Gastroesophageal sphincter (tissue), 4 donors: ENCODE measurements around the gene BSG. TPM values are rescaled to one million over a fixed set of nuclear protein-coding genes. Genes with fewer than 3 reads are reported as not detected.

ENCODE experiments used
- ATAC-seq: fragments of 150-250 bp; one replicate; pipeline ENCODE4 v1.9.1; 2016; ENCODE audit warnings: mild to moderate bottlenecking, moderate library complexity
- H3K27ac ChIP-seq, 4 donors: fragments of 200-600 bp; sonication (generic) in 3 of 4; 1 replicate in 3 of 4; 2 replicates in 1 of 4; pipeline ENCODE4 v1.5.1; 2016 to 2019
- H3K27me3 ChIP-seq: fragments of 200-600 bp; sonication (generic); one replicate; pipeline ENCODE4 v1.5.1; 2019
- H3K36me3 ChIP-seq, 2 donors: fragments of 200-600 bp; sonication (generic); one replicate each; pipeline ENCODE4 v1.5.1; 2019; ENCODE audit warnings: control low read depth in 1 of 2
- H3K4me1 ChIP-seq, 3 donors: fragments of 200-600 bp; sonication (generic); 1 replicate in 2 of 3; 2 replicates in 1 of 3; pipeline ENCODE4 v1.5.1; 2016 to 2019; ENCODE audit warnings: control low read depth in 2 of 3
- H3K4me3 ChIP-seq, 2 donors: fragments of 200-600 bp; sonication (generic); one replicate each; pipeline ENCODE4 v1.5.1; 2019; ENCODE audit warnings: mild to moderate bottlenecking in 1 of 2, moderate library complexity in 1 of 2
- H3K9me3 ChIP-seq, 3 donors: fragments of 200-600 bp; sonication (generic); one replicate each; pipeline ENCODE4 v1.5.1; 2017 to 2019; ENCODE audit warnings: control low read depth in 2 of 3
- EP300 ChIP-seq: sonication (generic); formaldehyde crosslinking; IDR thresholded peaks from one replicate; pipeline ENCODE4 v1.6.1; 2017; ENCODE audit warnings: antibody characterized with exemption, mild to moderate bottlenecking
- POLR2A ChIP-seq, 2 donors: fragments of 450-650 bp; IDR thresholded peaks; one replicate each; pipeline ENCODE4 v1.6.1; 2017; ENCODE audit warnings: antibody characterized with exemption in 2 of 2, mild to moderate bottlenecking in 2 of 2, moderate library complexity in 1 of 2
- POLR2AphosphoS5 ChIP-seq: sonication (generic); formaldehyde crosslinking; IDR thresholded peaks from one replicate; pipeline ENCODE4 v1.6.1; 2017; ENCODE audit warnings: antibody characterized with exemption
- WGBS, 2 donors: methylation state at CpG; one replicate each; pipeline ENCODE4 v1.1.5; 2018; ENCODE audit warnings: low coverage in 1 of 2; 5-methylcytosine and 5-hydroxymethylcytosine counted together
- total RNA-seq, 4 donors: library from RNA; depleted of rRNA; stranded (reverse); fragments of >200 nt; gene quantifications; one replicate each; pipeline ENCODE4 v1.1.0, GENCODE V29; 2016
- TF ChIP-seq, protein P1 (sequence below), 4 experiments: fragments of 200-600 bp in 2 of 4; fragments of 450-650 bp in 2 of 4; sonication (generic) in 1 of 4; IDR thresholded peaks; one replicate each; pipeline ENCODE4 v1.5.1; 2017 to 2019; ENCODE audit warnings: antibody characterized with exemption in 4 of 4, mild to moderate bottlenecking in 2 of 4, moderate library complexity in 2 of 4

The BSG gene
- total RNA-seq, 4 donors from 2014 or later, result 347 to 450 (median 384) TPM

DNA sequence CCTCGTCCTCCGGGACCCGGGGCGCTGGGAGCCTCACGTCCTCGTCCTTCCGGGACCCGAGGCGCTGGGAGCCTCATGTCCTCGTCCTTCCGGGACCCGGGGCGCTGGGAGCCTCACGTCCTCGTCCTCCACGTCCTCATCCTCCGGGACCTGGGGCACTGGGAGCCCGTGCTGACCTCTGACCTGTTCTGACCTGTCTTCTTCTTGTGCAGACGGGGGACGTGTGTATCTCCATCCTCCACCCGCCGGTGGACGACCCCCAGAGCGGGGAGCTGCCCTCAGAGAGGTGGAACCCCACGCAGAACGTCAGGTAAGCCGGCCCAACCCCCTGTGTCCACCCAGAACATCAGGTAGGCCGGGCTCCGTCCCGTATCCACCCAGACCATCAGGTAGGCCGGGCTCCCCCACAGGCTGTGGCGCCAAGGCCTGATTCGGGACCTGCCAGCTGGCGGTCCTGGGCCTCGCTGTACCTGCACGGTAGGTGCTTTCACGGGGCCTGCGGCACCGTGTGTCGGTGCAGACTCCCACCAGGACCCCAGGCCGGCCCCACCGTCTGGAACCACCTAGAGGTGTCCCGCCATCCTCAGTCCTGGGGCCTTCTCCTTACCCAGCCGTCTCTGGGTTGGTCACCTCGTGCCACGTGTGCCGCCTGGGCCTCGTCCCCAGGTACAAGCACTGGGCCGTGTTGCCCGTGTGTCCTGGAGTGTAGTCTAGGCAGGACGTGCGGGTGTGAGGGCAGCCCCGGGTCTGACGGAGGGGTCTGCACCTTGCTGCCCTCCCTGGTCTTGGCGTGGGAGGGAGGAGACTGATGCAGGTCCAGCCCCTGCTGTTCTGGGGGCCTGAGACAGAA lies 36.1 kb upstream of the BSG start:
- Histone ChIP-seq H3K4me3 (no peak overlapping the region), H3K27ac (no peak overlapping the region), H3K36me3 (peaks cover 3 to 54% of the 10 kb centered on the region in 2 donors), H3K9me3 (no peaks in the 10 kb centered on the region), H3K27me3 (no peaks in the 10 kb centered on the region), H3K4me1 (peaks cover 0 to 45% (median 21%) of the 10 kb centered on the region in 3 donors)
- ATAC-seq, result no peak
- TF ChIP-seq POLR2A (IDR thresholded peaks at IDR 0.05) (no peak), EP300 (no peak), POLR2AphosphoS5 (no peak)
- TF ChIP-seq, protein P1, sequence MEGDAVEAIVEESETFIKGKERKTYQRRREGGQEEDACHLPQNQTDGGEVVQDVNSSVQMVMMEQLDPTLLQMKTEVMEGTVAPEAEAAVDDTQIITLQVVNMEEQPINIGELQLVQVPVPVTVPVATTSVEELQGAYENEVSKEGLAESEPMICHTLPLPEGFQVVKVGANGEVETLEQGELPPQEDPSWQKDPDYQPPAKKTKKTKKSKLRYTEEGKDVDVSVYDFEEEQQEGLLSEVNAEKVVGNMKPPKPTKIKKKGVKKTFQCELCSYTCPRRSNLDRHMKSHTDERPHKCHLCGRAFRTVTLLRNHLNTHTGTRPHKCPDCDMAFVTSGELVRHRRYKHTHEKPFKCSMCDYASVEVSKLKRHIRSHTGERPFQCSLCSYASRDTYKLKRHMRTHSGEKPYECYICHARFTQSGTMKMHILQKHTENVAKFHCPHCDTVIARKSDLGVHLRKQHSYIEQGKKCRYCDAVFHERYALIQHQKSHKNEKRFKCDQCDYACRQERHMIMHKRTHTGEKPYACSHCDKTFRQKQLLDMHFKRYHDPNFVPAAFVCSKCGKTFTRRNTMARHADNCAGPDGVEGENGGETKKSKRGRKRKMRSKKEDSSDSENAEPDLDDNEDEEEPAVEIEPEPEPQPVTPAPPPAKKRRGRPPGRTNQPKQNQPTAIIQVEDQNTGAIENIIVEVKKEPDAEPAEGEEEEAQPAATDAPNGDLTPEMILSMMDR (IDR thresholded peaks at IDR 0.05), result no peak
- no CpG with 5 or more reads among the region's 55 CpGs for WGBS, 2 donors

DNA sequence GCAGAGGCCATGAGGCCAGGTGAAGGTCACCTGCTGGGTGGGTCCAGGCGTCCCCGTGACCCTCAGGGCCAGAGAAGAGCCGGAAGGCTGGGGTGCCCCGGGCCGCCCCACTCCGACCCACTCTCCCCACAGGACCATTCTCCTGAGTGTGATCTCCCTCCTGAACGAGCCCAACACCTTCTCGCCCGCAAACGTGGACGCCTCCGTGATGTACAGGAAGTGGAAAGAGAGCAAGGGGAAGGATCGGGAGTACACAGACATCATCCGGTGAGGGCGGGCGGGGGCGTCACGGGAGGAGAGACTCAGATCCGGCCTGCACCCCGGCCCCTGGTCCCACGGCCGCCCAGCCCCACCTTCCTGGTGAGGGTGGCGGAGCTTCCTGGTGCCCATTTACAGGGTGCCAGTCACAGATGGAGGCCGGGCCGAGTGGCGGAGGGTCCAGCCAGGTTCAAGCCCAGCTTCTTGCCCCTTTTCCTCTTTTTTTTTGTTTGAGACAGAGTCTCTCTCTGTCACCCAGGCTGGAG lies 35.5 kb upstream of the BSG start:
- no peak for ATAC-seq
- H3K27ac ChIP-seq, result no peak overlapping the region
- WGBS, 2 donors, result 100% methylated on average over 3 to 5 of the region's 26 CpGs
- no peaks in the 10 kb centered on the region for H3K9me3 ChIP-seq
- TF ChIP-seq POLR2AphosphoS5 (no peak), POLR2A (IDR thresholded peaks at IDR 0.05) (no peak), EP300 (no peak)
- TF ChIP-seq, protein P1 (IDR thresholded peaks at IDR 0.05), result no peak
- H3K36me3 ChIP-seq, result peaks cover 3 to 61% of the 10 kb centered on the region in 2 donors
- H3K27me3 ChIP-seq, result no peaks in the 10 kb centered on the region
- H3K4me3 ChIP-seq, result no peak overlapping the region
- peaks cover 0 to 45% (median 21%) of the 10 kb centered on the region in 3 donors for H3K4me1 ChIP-seq

DNA sequence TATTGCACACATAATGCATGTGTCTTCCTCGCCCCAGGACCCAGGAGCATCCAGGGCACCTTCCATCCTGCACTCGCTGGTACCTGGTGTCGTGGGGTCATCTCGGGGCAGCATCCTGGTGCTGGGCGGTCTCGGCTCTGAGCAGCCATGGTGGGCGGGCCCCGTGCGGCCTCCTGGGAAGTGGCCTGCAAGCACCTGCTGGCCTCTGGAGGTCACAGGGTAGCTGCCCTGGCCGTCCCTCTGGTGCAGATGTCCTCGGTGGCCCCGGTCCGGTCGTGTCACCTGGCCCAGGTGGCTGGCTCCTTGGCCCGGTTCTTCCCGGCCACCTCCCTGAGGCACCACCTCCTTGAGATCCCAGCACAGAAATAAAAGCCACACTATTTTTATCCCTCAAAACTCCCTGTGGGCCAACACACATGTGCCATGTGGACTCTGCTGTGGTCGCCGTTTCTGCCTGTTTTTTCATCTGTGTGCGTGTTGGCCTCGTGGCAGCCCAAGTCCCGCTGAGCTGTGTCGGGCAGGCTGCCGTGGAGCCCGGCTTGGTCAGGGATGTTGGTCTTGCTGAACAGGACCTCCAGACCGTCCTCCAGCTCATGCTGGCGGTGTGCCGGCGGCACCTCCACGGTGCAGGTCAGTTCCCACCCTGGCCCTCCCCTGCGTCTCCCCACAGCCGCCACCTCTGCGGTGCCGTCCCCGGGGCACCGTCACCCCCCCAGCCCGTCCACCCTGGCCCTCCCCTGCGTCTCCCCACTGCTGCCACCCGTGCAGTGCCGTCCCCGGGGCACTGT lies 33.6 kb upstream of the BSG start:
- H3K9me3 ChIP-seq, result no peaks in the 10 kb centered on the region
- TF ChIP-seq POLR2A (IDR thresholded peaks at IDR 0.05) (no peak), POLR2AphosphoS5 (no peak), EP300 (no peak)
- TF ChIP-seq, protein P1 (IDR thresholded peaks at IDR 0.05), result no peak
- ATAC-seq, result no peak
- peaks cover 3 to 75% of the 10 kb centered on the region in 2 donors for H3K36me3 ChIP-seq
- peaks cover 0 to 34% (median 13%) of the 10 kb centered on the region in 3 donors for H3K4me1 ChIP-seq
- no peak overlapping the region for H3K4me3 ChIP-seq
- 49 to 64% methylated on average over 9 to 13 of the region's 40 CpGs for WGBS, 2 donors
- no peaks in the 10 kb centered on the region for H3K27me3 ChIP-seq
- H3K27ac ChIP-seq, result no peak overlapping the region

DNA sequence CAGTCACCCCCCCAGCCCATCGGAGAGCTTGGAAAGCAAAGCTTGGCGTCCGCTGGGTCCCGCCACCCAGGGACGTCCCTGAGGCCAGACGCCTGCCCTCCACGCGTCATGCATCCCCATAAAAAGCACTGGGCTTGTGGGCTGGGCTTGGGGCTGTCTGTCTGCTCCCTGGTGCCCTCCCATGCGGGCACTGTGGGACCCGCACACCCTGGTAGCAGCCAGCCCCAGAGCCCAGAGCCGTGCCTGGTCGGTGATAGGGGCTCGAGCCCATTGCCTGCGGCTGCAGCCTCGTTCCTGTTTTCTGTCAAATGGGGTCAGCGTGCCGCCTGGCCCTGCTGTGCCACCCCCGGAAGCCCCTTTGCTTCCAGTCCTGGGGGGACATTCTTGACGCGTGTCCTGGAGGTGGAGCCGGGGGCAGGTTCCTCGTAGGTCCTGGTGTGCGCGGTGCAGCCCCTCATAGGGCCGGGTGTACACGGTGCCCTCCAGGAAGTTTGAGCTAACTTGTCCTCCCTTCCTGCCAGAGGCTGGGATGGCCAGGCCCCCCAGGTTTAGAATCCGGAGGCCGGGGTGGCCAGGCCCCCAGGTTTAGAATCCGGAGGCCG lies 32.9 kb upstream of the BSG start:
- TF ChIP-seq, protein P1 (IDR thresholded peaks at IDR 0.05), result no peak
- TF ChIP-seq POLR2A (IDR thresholded peaks at IDR 0.05), result no peak
- TF ChIP-seq POLR2AphosphoS5, result no peak
- TF ChIP-seq EP300, result no peak
- no peak overlapping the region for H3K4me3 ChIP-seq
- no peaks in the 10 kb centered on the region for H3K27me3 ChIP-seq
- H3K4me1 ChIP-seq, result peaks cover 0 to 33% (median 8%) of the 10 kb centered on the region in 3 donors
- H3K9me3 ChIP-seq, result no peaks in the 10 kb centered on the region
- H3K36me3 ChIP-seq, result peaks cover 3 to 75% of the 10 kb centered on the region in 2 donors
- no CpG with 5 or more reads among the region's 30 CpGs for WGBS, 2 donors
- ATAC-seq, result no peak
- no peak overlapping the region for H3K27ac ChIP-seq
